OCI-LY1 (cell line): ENCODE results near the gene NSUN5.
"Not testable (repeated sequence)": the region's sequence is repeated elsewhere in the genome, so short reads cannot be mapped to it uniquely, and the experiment has no call there.

Experiments used
- CTCF ChIP-seq: fragments of 200-600 bp; sonication (generic), shearing (Covaris generic); IDR thresholded peaks from 2 replicates; pipeline ENCODE4 v1.5.1; 2017; ENCODE audit warnings: mild to moderate bottlenecking, antibody characterized with exemption, low read length, moderate library complexity, mixed read lengths
- EZH2 ChIP-seq: fragments of 200-600 bp; sonication (generic), shearing (Covaris generic); IDR thresholded peaks from 2 replicates; pipeline ENCODE4 v1.8.0; 2017; ENCODE audit warnings: borderline replicate concordance, mixed run types, mild to moderate bottlenecking, antibody characterized with exemption, low read length, moderate library complexity, mixed read lengths

GRCh38 chr7:73302846-73303245 is 5.8 kb downstream of the NSUN5 start:
- not testable (repeated sequence) for TF ChIP-seq CTCF, EZH2
